ENCODE results near the gene OR56B4.
"Not testable (repeated sequence)": the region's sequence is repeated elsewhere in the genome, so short reads cannot be mapped to it uniquely, and the experiment has no call there.

GRCh38 chr11:6107384-6107783 lies at the start of gene OR56B4:
- not testable (repeated sequence) for TF ChIP-seq GATA2, GATA3 (IDR thresholded peaks at IDR 0.05; ENCODE audit: low read depth, low read length)
